GM10847 (cell line): Measurements from ENCODE around the gene HINT3.

Source experiments
- POLR2A ChIP-seq: IDR thresholded peaks from 2 replicates; pipeline ENCODE4 v1.6.1; 2011; ENCODE audit not compliant: insufficient read length; ENCODE audit errors: extremely low read depth

HINT3 gene

DNA sequence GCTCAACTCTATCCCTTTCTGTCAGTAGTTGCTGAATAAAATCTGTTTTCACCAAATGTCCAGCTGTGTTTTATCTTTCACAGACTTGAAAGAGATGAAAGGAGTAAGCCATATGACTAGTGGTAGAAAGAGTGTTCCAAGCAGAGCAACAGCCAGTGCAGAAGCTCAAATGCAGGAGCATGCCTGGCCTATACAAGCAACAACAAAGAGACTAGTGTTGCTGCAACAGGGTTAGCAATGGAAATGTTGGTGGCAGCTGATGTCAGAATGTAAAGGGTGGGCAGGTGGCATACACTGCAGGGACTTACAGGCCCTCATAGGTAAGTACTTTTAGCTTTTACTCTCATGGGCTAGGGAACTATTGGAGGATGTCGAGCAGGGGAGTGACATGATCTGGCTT is 5.2 kb upstream of the HINT3 start:
- no peak for TF ChIP-seq POLR2A

DNA sequence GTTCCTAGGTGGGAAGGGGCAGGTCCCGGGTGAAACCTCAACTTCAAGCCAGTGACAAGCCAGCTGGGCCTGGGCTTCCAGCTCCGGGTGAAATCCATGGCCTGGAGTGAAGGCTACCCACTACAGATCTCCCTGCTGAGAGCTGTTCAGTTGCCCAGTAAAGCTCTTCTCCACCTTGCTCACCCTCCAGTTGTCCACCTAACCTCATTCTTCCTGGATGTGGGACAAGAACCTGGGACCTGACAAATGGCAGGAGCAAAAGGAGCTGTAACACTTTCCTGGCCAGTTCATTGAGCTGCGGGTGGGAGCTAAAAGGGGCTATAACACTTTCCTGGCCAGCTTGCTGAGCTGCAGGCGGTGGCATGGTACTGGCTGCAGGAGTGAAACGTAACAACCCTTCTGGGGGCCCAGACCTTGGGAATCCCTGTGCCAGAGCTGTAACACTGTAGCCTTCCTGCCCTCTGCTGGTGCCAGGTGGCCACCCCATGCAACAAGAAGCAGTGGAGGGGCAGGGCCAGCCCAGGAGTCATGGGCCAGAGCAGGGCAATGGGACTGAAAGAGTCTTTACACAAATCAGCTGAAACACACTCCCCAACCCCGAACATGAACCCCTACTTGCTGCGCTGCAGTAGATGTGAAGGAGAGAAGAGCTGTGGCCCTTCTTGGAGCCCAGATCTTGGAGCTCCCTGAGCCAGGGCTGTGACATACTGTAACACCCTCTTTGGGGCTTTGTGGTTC is 3.6 kb upstream of the HINT3 start:
- TF ChIP-seq POLR2A: no peak

DNA sequence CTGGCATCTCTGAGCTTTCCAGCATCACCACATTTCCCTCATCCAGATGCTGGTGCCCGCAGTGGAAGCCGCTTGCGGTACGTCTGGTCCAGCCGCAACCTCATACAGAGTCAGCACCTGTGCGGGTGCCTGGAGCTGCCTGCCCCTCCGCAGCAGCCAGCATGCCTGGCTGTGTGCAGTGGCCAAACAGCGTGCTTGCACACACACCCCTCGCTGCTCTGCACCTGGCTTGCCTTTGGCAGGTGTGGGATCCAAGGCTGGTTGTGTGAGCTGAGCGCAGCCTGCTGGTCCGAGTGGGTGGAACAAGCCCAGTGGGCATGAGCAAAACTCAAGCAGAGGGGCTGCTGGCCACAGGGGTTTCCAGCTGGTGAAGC is 3.1 kb upstream of the HINT3 start:
- TF ChIP-seq POLR2A: no peak

DNA sequence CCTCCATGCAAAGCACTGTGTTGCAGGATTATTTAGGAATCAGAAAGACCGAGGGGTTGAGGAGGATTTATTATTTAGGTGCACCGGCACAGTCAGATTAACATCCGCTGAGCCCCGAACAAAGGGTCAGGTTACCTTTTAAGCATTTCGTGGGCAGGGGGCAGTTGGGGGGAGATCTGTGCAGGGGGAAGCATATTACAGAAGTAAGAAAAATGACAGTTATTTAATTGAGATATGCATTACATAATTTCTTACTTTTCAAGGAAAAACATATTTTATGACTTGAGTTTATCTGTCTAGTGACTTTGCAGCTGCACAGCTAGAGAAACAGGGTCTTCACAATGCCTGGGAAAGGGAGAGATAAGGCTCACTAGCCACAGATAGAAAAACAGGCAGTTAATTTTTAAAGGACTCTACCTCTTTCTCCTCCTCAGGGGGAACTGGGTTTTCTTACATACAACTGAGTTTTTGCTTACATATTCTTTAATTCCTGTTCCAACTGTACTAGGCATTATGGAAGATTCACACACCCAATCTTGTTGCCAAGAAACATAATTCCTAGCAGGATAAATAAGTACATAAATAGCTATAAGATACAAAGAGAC is 1.7 kb upstream of the HINT3 start:
- TF ChIP-seq POLR2A: no peak

DNA sequence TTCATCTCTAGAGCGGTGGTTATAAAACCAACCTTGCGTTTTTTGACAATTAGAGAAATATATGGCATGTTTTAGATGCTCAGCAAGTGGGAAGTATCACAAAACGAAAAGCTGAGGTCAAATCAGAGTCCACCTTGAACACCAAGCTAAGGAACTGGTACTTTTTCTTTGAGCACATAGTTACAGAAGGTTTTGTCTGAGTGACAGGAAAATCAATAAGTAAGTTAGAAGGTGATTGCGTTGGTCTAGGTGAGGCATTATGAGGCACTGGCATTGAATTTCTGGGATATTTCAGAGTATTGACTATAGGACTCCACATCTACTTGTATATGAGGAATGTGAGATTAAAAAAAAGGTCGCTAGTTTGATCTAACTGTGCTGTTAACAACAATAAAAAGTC is 597 bp upstream of the HINT3 start:
- no peak for TF ChIP-seq POLR2A

DNA sequence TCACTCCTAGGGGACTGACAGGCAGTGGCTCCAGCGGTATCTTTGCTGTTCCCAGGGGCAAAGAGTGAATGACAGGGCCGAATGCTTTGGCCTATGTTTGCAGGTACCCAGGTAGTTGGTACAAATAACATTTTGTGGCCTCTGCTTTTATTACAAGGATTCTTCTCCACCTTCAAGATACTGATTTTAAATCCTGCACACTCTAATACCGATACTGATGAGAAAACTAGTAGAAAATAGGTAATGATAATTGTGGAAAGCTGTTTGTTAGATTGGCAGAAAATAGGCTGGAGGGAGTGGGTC is 772 bp downstream of the HINT3 start:
- no peak for TF ChIP-seq POLR2A

DNA sequence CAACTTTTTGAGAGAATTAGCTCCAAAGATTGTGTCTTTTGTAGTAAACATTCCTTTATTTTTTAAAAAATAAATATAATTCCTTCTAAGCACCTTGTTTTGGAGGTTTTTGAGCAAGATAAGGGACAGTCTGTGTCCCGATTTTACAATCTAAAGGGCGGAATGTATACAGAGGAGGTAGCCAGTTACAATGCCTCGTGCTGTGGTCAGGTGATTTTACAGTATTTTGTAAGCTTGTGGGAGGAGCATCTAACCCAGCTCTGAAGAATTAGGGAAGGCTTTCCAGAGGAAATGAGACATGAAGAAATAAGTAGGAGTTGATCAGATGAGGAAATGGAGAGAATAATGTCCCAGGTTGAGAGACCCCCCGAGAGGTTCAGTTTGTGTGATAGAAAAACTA is 1.3 kb downstream of the HINT3 start:
- TF ChIP-seq POLR2A: no peak

DNA sequence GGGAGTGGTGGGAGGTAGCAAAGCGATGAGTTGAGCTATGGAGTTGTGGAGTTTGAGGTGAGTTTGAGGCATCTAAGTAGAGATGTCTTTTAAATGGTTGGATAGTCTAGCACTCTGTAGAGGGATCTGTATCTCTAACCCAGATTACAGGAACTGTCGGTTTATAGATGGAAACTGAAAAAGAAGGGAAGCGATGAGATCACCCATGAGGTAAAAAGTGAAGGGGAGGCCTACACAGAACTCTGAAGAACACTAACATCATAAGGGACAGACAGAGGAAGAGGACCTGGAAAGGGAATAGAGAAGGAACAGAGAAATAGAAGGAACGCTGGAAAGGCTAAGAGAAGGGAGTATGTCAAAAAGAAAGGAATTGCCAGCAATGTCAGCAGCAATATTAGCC is 2.5 kb downstream of the HINT3 start:
- no peak for TF ChIP-seq POLR2A

DNA sequence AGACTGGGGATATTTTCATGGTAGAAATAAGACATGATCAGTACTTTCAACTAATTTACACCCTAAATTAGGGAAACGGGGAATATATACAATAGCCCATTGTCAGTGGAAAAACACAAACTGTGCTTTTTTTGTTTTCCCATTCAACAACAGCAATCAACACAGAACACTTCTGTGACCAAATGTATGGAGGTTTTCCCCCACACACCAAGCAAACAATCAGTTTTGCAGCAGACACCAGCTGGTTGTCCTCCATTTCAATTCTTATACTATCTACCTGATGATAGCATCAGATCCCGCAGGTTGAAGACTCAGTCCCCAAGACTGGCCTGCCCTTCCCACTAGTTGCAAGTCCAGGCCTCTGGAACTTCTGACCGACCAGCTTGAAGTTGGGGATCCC is 4.5 kb downstream of the HINT3 start:
- no peak for TF ChIP-seq POLR2A

DNA sequence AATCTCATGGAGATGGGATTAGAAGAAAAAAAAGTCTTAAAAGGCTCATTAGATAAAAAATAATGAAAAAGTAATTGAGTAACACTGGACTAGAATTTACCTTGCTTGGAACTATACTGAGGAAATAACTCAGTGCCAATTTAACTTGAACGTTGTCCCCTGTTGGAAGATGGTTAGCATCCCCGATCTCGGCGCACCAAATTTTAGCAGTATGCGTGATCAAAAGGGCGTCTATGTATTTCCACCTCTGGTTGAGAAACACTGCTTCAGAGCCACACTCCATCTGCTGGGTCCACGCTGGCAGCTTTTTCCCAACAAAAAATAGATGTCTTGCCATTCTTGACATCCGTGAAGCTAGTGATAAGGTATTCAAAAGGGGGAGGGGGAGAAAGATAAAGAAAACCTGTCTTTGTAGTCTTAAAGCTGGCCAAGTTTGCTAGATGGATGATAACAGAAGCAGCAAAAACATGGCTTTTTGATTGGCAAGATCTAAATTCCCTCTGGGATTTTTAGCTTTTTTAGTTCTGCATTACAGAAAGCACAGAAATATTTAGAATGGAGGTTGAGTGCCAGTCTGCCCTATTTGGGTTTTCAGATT is 6.4 kb downstream of the HINT3 start:
- TF ChIP-seq POLR2A: no peak

DNA sequence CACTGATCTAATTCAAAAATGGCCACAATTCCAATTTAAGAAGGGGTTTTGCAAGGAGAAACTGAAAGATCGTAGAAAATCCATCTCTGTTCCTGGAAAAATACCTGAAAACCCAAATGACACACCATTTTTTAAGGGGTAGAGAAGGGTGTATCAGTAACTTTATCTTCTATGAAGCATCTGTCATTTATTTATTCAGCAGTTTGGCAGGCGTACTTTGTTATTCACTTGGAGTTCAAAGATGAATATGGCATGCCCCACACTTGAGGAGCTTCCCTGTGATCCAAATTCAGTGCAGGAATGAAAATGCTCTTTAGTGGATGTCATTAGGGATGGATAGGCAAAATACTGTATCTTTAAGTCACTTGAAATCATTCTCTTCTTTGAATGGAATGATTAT is 7.2 kb downstream of the HINT3 start:
- TF ChIP-seq POLR2A: no peak

DNA sequence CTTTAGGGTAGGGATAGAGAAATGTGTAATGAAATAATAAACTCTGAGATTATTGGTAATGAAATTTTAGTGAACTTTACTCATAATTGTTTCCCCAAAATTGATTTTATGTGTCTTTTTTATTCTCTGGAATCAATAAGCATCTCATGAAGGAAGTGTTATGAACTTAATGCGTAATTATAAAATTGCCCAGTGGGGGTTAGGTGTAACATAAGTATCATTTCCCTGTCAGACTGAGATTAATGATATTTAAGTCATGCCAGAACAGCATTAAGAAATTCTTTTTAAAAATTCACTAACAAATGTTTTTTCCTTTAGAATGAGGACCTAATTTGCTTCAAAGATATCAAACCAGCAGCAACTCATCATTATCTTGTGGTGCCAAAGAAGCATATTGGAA is 10.0 kb downstream of the HINT3 start:
- TF ChIP-seq POLR2A: no peak

DNA sequence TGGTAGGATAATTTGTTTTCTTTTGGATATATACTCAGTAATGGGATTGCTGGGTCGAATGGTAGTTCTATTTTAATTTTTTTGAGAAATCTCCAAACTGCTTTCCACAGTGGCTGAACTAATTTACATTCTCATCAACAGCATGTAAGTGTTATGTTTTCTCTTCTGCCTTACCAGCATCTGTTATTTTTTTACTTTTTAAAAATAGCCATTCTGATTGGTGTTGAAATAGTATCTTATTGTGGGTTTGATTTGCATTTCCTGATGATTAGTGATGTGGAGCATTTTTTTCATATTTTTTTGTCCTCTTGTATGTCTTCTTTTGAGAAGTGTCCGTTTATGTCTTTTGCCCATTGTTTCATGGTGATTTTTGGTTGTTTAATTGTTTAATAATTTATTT is 11.9 kb downstream of the HINT3 start:
- no peak for TF ChIP-seq POLR2A

DNA sequence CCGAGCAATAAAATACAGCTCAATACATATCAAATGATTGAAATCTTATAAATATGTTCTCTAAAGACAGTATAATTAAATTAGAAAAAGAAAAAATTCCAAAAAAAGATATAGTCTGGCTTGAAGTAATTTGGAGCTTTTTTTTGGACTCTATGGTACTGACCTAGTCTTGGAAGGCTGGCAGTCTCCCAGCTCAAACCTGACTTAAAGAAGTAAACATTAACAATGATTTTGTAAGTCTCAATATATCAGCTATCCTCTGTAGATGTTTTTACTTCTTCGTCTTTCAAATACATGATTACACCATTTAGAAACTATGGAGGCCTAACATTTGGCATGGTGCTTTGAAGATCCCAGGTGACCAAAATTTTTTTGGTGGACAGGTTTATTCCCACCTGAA is 14.2 kb downstream of the HINT3 start:
- no peak for TF ChIP-seq POLR2A

DNA sequence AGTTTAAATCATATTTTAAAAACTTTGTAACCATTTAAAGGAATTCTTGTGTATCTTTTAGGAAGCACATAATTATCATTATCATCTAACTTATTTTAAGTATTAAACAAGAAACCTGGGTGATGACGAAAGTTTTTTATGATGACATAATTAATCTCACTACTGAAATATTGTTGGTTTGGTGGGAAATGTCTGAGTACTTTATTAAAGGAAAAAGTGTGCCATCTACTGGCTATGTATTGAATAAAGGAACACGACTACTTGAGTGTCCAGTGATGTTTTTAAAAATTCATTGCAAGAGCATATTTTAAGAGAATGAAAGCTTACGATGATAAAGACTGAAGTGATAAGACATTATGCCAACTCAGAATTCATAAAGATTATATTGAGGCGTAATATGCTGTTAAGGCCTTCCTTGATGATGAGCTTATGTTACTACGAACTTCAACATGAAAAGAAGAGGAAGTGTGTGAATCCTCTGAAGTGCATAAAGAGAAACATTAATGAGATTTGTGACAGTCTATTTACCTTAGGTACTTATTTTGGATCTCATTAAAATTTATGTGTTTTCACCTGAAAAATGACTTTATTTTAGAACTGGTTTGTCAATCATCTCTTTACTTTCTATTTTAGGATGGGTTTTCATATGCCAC is 17.8 kb downstream of the HINT3 start:
- TF ChIP-seq POLR2A: no peak

DNA sequence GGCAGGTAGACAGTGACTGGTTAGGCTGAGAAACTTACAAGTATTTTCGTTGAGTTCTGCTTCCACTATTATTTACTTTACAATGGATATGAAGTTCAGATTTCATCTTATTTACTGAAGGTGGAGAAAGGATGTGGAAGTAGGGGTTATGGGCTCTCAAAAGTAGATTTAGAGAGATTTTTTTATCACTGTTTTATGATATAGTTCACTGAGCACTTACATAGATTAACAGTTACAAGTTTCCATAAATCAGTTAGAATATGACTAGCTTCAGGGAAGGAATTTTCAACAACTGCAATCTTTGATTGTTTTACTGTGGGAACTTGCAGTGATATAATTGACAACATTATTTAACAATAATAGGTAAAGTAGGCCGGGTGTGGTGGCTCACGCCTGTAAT is 22.5 kb downstream of the HINT3 start:
- no peak for TF ChIP-seq POLR2A
